Heart right ventricle (tissue), 16 donors: ENCODE results near the gene HYAL4. TPM values are rescaled to one million over a fixed set of nuclear protein-coding genes. Genes with fewer than 3 reads are reported as not detected.
"Not testable (repeated sequence)": the region's sequence is repeated elsewhere in the genome, so short reads cannot be mapped to it uniquely, and the experiment has no call there.

Source experiments
- ATAC-seq, 8 donors: fragments of 200-7000 bp; cut with Tn5 transposase; one replicate each; pipeline ENCODE4 v1.9.1; 2020; ENCODE audit warnings: mild to moderate bottlenecking in 8 of 8, moderate library complexity in 8 of 8, moderate number of reproducible peaks in 1 of 8
- DNase-seq, 2 donors: peaks; one replicate each; pipeline ENCODE4 v3.0.0-alpha.2; 2020
- H3K27ac ChIP-seq, 10 donors: fragments of 200-600 bp; sonication (generic) in 2 of 10; one replicate each; pipeline versions ENCODE4 v1.5.0 to v1.8.0; 2020 to 2022; ENCODE audit warnings: mild to moderate bottlenecking in 3 of 10
- H3K27me3 ChIP-seq, 7 donors: fragments of 200-600 bp; one replicate each; pipeline ENCODE4 v1.8.0; 2021 to 2022; ENCODE audit warnings: mild to moderate bottlenecking in 2 of 7
- H3K36me3 ChIP-seq, 9 donors: fragments of 200-600 bp; sonication (generic) in 1 of 9; one replicate each; pipeline versions ENCODE4 v1.5.0 to v1.8.0; 2020 to 2022; ENCODE audit warnings: mild to moderate bottlenecking in 2 of 9
- H3K4me1 ChIP-seq, 9 donors: fragments of 200-600 bp; sonication (generic) in 1 of 9; one replicate each; pipeline versions ENCODE4 v1.5.0 to v1.8.0; 2020 to 2022; ENCODE audit warnings: mild to moderate bottlenecking in 4 of 9
- H3K4me3 ChIP-seq, 10 donors: fragments of 200-600 bp; sonication (generic) in 2 of 10; one replicate each; pipeline versions ENCODE4 v1.5.0 to v1.8.0; 2020 to 2022; ENCODE audit warnings: mild to moderate bottlenecking in 7 of 10, moderate library complexity in 2 of 10
- H3K9me3 ChIP-seq, 11 donors: fragments of 200-600 bp in 10 of 11; sonication (generic) in 2 of 11; one replicate each; pipeline versions ENCODE4 v1.5.0 to v1.8.0; 2013 to 2022; ENCODE audit warnings: mild to moderate bottlenecking in 2 of 11, control low read depth in 1 of 11, moderate library complexity in 1 of 11
- CTCF ChIP-seq, 9 donors: fragments of 200-600 bp; sonication (generic) in 2 of 9; IDR thresholded peaks; one replicate each; pipeline versions ENCODE4 v1.5.0 to v1.8.0; 2021 to 2022; ENCODE audit warnings: antibody characterized with exemption in 9 of 9, mild to moderate bottlenecking in 5 of 9, moderate library complexity in 1 of 9
- WGBS, 2 donors: extraction: QIAGEN DNeasy Blood & Tissue Kit; methylation state at CpG; one replicate each; pipeline ENCODE4 v1.1.7; 2013; ENCODE audit warnings: inconsistent platforms in 1 of 2; 5-methylcytosine and 5-hydroxymethylcytosine counted together
- intact Hi-C, 10 donors: fragments of 100-400 bp; cut with DNase I; formaldehyde crosslinking; loops; one replicate each; pipeline versions ENCODE4 v1.11.1 to v1.14.2; 2022
- polyA plus RNA-seq, 2 donors: library from polyadenylated mRNA; stranded (reverse); fragments of 200-250 nt; gene quantifications; one replicate each; pipeline ENCODE4 v1.2.3, GENCODE V29; 2013
- total RNA-seq, 10 donors: library from RNA; stranded (reverse); fragmentation: NEBNext Ultra II Directional in 3 of 10; extraction: Animal tissue kit (Norgen Biotek cat#: 25700) in 3 of 10; gene quantifications; one replicate each; pipeline versions ENCODE4 v1.2.1 to v1.2.4, GENCODE V29; 2021 to 2023
- donor health status: Arrhythmogenic right ventricular cardiomyopathy.
- donor health status: ischemic (EF 13 %, LVEDD 7.1; RV severe dilation, severe dysfunction).
- donor health status: healthy with polysubstance abuse.
- donor health status: DM: no; HTN: yes; CAD: no.
- donor health status: DM: no; HTN: no; CAD: no.
- donor health status: ischemic (EF 25% LVEDD 6.9; RV normal size, moderate dysfunction).
- donor health status: ischemic (EF 25% LVEDD 5.7; RV mildly dilated, moderate dysfunction).
- donor health status: healthy.
- donor health status: DM: yes; HTN: yes; CAD: no.
- donor health status: Ischemic cardiomyopathy.
- donor health status: ischemic (EF 35%, LVEDD 5.7; RV mildly dilated, moderate dysfunction).
- donor health status: nonischemic (EF 11% LVEDD 7.7; RV severe dilation, severe dysfunction).
- donor health status: DM: yes; HTN: yes; CAD: no.
- donor health status: PGD.
- donor health status: ischemic (EF 29% LVEDD 5.4; RV normal size, mild dysfunction).
- donor health status: nonischemic (EF 23%, LVEDD 6.1; RV moderate dilation, normal function).

Gene HYAL4
- total and polyA plus RNA-seq, 12 donors = 0.03 to 0.88 (median 0.36) TPM; not detected in 8

GRCh38 chr7:123846217-123846891 lies 1.4 kb downstream of the HYAL4 start:
- no peaks in the 10 kb centered on the region for H3K27me3 ChIP-seq
- no peaks in the 10 kb centered on the region for H3K36me3 ChIP-seq
- 39 to 47% methylated on average over 3 of the region's 3 CpGs for WGBS, 2 donors
- DNase-seq (no peak), ATAC-seq (peak in 2 of 8 donors; percentile 27 to 55)
- peaks cover 0 to 9% (median 0%) of the 10 kb centered on the region in 11 donors for H3K9me3 ChIP-seq
- no peak overlapping the region for H3K27ac ChIP-seq
- peaks cover 0 to 6% (median 0%) of the 10 kb centered on the region in 9 donors for H3K4me1 ChIP-seq
- H3K4me3 ChIP-seq = no peak overlapping the region
- no peak for TF ChIP-seq CTCF (IDR thresholded peaks at IDR 0.05)
- intact Hi-C loops = no loop called here

GRCh38 chr7:123847868-123848267 lies 2.9 kb downstream of the HYAL4 start:
- Histone ChIP-seq H3K9me3 (peaks cover 0 to 21% (median 0%) of the 10 kb centered on the region in 11 donors), H3K36me3 (no peaks in the 10 kb centered on the region), H3K4me3 (no peak overlapping the region), H3K27ac (no peak overlapping the region), H3K27me3 (no peaks in the 10 kb centered on the region), H3K4me1 (peaks cover 0 to 6% (median 0%) of the 10 kb centered on the region in 9 donors)
- intact Hi-C loops = no loop called here
- DNase-seq (no peak), ATAC-seq (no peak)
- 92 to 100% methylated on average over 1 of the region's 1 CpG for WGBS, 2 donors
- TF ChIP-seq CTCF (IDR thresholded peaks at IDR 0.05) = no peak

- no peak for ATAC-seq
- H3K4me1 ChIP-seq = peaks cover 0 to 6% (median 0%) of the 10 kb centered on the region in 9 donors
- no peak overlapping the region for H3K4me3 ChIP-seq
- H3K27me3 ChIP-seq = no peaks in the 10 kb centered on the region
- no peaks in the 10 kb centered on the region for H3K36me3 ChIP-seq
- no peak for TF ChIP-seq CTCF (IDR thresholded peaks at IDR 0.05)
- intact Hi-C loops = no loop called here
- H3K9me3 ChIP-seq = peaks cover 0 to 17% (median 0%) of the 10 kb centered on the region in 11 donors
- H3K27ac ChIP-seq = no peak overlapping the region
- DNase-seq = no peak
- 71 to 78% methylated on average over 1 of the region's 1 CpG for WGBS, 2 donors
Observed at GRCh38 chr7:123849855-123850254, 4.9 kb downstream of the HYAL4 start.

GRCh38 chr7:123851404-123851803 lies 6.4 kb downstream of the HYAL4 start:
- 91% methylated on average over 5 of the region's 5 CpGs for WGBS, 2 donors
- H3K4me3 ChIP-seq, intact Hi-C loops, H3K27me3 ChIP-seq, ATAC-seq, H3K4me1 ChIP-seq, H3K36me3 ChIP-seq, DNase-seq, H3K27ac ChIP-seq: not testable (repeated sequence)
- H3K9me3 ChIP-seq = peaks cover 0 to 26% (median 0%) of the 10 kb centered on the region in 11 donors

GRCh38 chr7:123854291-123854690 lies 9.3 kb downstream of the HYAL4 start:
- WGBS, 2 donors = 82 to 89% methylated on average over 2 of the region's 2 CpGs
- intact Hi-C loops, H3K4me3 ChIP-seq, DNase-seq, H3K27me3 ChIP-seq, H3K36me3 ChIP-seq, ATAC-seq, H3K27ac ChIP-seq, H3K4me1 ChIP-seq: not testable (repeated sequence)
- peaks cover 0 to 26% (median 0%) of the 10 kb centered on the region in 11 donors for H3K9me3 ChIP-seq

GRCh38 chr7:123856428-123856827 lies 11.5 kb downstream of the HYAL4 start:
- H3K4me1 ChIP-seq, H3K4me3 ChIP-seq, DNase-seq, H3K27me3 ChIP-seq, H3K36me3 ChIP-seq, ATAC-seq, H3K27ac ChIP-seq: not testable (repeated sequence)
- peaks cover 0 to 23% (median 0%) of the 10 kb centered on the region in 11 donors for H3K9me3 ChIP-seq
- 54 to 67% methylated on average over 1 of the region's 1 CpG for WGBS, 2 donors
- intact Hi-C loops = loop anchor here in 1 of 10 donors (5.0 kb wide), 1 partner anchor 64 kb away; no protein-coding TSS in a partner anchor
